ENCODE results near the gene MRAP. TPM values are rescaled to one million over a fixed set of nuclear protein-coding genes. Genes with fewer than 3 reads are reported as not detected.
A peak's percentile ranks its signal among the peaks of the same experiment; 100 is the strongest.

The MRAP gene
- total and polyA plus RNA-seq, 10 of the 15 experiments (the other 5 are each of a cell fraction or from before 2014, with no cell fraction given): 0.34 to 1.2 TPM; not detected in 8

DNA sequence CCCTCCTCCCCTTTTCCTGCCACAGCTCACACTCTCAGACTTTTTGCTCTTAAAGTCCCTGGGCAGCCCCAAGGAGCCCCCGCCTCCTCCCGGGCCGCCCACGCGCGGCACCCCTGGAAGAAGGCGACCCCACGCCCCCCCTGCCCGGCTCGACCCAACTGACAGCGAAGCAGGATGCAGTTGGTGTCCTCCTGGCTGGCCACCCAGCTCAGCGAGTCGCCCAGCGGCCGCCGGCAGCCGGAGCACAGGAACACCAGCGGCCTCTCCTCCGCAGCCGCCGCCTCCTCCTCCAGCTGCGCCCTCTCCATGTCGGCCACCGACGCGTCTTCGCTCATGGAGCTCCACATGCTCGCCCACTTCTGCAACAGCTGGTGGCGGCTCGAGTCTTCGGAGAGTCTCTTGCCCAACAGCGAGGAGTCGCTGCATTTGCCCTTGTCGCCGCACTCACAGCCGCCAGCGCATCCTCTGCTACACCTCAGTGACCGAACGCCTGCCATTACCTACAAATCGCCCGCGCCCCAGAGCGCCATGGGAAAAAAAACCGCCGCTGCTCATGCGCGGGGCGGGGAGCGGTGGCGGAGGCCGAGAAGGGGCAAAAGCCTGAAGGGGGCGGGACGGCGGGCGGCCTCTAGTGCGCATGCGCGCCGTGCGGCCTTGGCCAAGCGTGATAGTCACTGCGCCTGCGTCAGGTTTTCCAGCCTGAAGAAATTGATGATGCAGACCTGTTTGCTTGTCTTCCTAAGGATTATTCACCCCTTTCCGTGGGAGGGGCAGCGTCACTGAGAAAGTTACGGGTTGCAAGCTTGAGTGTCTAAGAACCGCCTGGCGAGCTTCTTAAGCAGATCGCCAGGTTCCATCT, 19.9 kb upstream of the MRAP start, which contains the start of gene MIS18A (continued):
- TF ChIP-seq, protein P1, sequence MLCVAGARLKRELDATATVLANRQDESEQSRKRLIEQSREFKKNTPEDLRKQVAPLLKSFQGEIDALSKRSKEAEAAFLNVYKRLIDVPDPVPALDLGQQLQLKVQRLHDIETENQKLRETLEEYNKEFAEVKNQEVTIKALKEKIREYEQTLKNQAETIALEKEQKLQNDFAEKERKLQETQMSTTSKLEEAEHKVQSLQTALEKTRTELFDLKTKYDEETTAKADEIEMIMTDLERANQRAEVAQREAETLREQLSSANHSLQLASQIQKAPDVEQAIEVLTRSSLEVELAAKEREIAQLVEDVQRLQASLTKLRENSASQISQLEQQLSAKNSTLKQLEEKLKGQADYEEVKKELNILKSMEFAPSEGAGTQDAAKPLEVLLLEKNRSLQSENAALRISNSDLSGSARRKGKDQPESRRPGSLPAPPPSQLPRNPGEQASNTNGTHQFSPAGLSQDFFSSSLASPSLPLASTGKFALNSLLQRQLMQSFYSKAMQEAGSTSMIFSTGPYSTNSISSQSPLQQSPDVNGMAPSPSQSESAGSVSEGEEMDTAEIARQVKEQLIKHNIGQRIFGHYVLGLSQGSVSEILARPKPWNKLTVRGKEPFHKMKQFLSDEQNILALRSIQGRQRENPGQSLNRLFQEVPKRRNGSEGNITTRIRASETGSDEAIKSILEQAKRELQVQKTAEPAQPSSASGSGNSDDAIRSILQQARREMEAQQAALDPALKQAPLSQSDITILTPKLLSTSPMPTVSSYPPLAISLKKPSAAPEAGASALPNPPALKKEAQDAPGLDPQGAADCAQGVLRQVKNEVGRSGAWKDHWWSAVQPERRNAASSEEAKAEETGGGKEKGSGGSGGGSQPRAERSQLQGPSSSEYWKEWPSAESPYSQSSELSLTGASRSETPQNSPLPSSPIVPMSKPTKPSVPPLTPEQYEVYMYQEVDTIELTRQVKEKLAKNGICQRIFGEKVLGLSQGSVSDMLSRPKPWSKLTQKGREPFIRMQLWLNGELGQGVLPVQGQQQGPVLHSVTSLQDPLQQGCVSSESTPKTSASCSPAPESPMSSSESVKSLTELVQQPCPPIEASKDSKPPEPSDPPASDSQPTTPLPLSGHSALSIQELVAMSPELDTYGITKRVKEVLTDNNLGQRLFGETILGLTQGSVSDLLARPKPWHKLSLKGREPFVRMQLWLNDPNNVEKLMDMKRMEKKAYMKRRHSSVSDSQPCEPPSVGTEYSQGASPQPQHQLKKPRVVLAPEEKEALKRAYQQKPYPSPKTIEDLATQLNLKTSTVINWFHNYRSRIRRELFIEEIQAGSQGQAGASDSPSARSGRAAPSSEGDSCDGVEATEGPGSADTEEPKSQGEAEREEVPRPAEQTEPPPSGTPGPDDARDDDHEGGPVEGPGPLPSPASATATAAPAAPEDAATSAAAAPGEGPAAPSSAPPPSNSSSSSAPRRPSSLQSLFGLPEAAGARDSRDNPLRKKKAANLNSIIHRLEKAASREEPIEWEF (IDR thresholded peaks at IDR 0.05; ENCODE audit: insufficient replicate concordance, low read depth, low read length): no peak
- TF ChIP-seq FOS (IDR thresholded peaks at IDR 0.05; ENCODE audit: borderline replicate concordance, extremely low read depth, insufficient read length): no peak
- TF ChIP-seq EGR1 (IDR thresholded peaks at IDR 0.05; ENCODE audit: borderline replicate concordance in 1 of 2, low read depth in 2 of 2, low read length in 2 of 2): peak in 1 of 2 experiments; percentile 74; a peak in 2 of 3 replicates

DNA sequence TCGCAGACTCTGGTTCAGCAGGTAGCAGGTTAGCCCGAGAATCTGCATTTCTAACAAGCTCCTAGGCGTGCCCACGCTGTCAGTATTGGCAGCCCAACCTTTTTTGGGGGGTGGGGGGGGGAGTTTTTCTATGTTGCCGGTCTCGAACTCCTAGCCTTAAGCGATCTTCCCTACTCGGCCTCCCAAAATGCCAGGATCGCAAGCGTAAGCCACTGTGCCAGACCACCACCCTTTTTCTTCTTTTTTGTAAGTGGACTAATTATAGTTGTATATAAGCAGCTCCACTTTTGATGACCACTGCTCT, 19.3 kb upstream of the MRAP start:
- Histone ChIP-seq H3K79me2 (ENCODE audit: control insufficient read depth, insufficient read depth, low read length) (peaks cover 14% of the 10 kb centered on the region), H3K4me3 (peak overlapping the region; percentile 68), H3K4me1 (ENCODE audit: control insufficient read depth, insufficient read depth, low read length) (peaks cover 5% of the 10 kb centered on the region; the same call in 1 of the 2 replicates), H3K36me3 (ENCODE audit: control insufficient read depth in 2 of 2, insufficient read depth in 2 of 2, low read length in 1 of 2) (no peaks in the 10 kb centered on the region; a peak in 1 of 4 replicates), H3K4me2 (ENCODE audit: control insufficient read depth, insufficient read depth) (peak overlapping the region; percentile 72), H3K27ac (ENCODE audit: control insufficient read depth, insufficient read depth) (peak overlapping the region; percentile 68), H3K27me3 (replicated peaks in 1 of 2; ENCODE audit: control insufficient read depth in 2 of 2, insufficient read depth in 2 of 2, low read length in 1 of 2) (no peaks in the 10 kb centered on the region), H4K20me1 (ENCODE audit: control insufficient read depth, insufficient read depth) (no peaks in the 10 kb centered on the region), H3K9me3 (replicated peaks; ENCODE audit: control insufficient read depth, insufficient read depth, low read length) (no peaks in the 10 kb centered on the region), H2AFZ (ENCODE audit: control insufficient read depth, low read depth, low read length) (peak overlapping the region; percentile 99), H3K9ac (ENCODE audit: control insufficient read depth, insufficient read depth, low read length) (peak overlapping the region; percentile 92)
- TF ChIP-seq PML (IDR thresholded peaks at IDR 0.05; ENCODE audit: low read length) (peak; percentile 11; the same call in 1 of the 2 replicates), CBFB (IDR thresholded peaks at IDR 0.05; ENCODE audit: low read depth) (no peak)
- ChIA-PET POLR2A (interaction anchor here (1.5 kb wide), 1 partner anchor 10 kb away, joined by 4 read pairs; no protein-coding TSS in a partner anchor), SMC1A (ENCODE audit: uncharacterized antibody, unreplicated experiment) (no interaction called here), RAD21 (ENCODE audit: unreplicated experiment) (no interaction called here), CTCF (no interaction called here)
- in situ Hi-C loops (cut with MboI) (no loop called here), intact Hi-C loops (cut with micrococcal nuclease; ENCODE audit: unreplicated experiment) (no loop called here)
- FAIRE-seq (no peak), ATAC-seq (peak; percentile 52), DNase-seq (ENCODE audit: low read depth, low spot score) (no peak)
- 22% methylated on average over 10 of the region's 10 CpGs for WGBS (ENCODE audit: insufficient coverage, insufficient replicate concordance, low lambda C conversion rate, missing lambda C conversion rate)
- TSS peak; percentile 98 for BruUV-seq (replicated peaks)
